GM19023 (cell line): ENCODE measurements around the gene CLEC4C.
"Not testable (repeated sequence)": the region's sequence is repeated elsewhere in the genome, so short reads cannot be mapped to it uniquely, and the experiment has no call there.

Experiments
- ATAC-seq: cut with Tn5 transposase; IDR thresholded peaks from one replicate; pipeline ENCODE4 v1.9.1; 2021; ENCODE audit warnings: mild to moderate bottlenecking, moderate library complexity; ENCODE audit not compliant: unreplicated experiment

CLEC4C gene, protein sequence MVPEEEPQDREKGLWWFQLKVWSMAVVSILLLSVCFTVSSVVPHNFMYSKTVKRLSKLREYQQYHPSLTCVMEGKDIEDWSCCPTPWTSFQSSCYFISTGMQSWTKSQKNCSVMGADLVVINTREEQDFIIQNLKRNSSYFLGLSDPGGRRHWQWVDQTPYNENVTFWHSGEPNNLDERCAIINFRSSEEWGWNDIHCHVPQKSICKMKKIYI

DNA sequence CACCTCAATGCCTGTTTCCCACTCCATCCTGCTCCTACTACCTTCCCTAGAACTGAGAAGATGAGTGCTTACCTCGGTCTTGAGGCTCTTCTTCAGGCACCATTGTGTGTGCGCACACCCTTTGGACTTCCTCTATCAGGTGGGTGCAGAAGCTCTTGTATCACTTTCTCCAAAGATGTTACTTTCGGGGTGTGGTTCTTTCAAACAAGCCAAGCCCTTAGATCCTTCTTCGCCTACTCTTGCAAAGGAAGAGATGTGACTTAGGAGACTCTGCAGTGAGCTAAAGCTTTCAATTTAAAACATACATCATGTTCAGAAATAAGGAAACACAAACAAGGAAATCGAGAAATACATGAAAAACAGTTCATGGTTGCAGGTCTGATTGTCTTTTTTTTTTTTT, at the start of gene CLEC4C:
TSS of gene CLEC4C (minus strand) at position 130 of the 400 bp plus-strand sequence. CDS start at position 103, 27 bp downstream.
- ATAC-seq: no peak

DNA sequence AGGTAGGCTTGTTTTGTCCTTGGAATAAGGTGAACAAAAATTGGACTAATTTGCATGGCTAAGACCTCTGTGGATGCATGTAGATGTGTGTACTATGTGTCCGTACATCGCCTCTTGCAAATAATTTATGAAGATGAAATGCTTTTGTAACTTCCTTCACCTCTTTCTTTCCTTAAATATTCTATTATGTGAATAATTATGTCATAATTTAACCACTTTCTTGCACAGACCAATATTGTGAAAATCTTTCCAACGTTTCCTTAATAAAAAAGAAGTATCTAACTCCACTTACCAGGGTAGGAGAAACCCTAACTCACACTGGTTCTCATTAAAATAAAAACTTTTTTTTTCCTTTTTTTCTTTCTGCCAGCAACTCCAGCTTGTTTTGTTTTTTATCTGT, 46.0 kb upstream of the CLEC4C start:
- ATAC-seq: no peak

DNA sequence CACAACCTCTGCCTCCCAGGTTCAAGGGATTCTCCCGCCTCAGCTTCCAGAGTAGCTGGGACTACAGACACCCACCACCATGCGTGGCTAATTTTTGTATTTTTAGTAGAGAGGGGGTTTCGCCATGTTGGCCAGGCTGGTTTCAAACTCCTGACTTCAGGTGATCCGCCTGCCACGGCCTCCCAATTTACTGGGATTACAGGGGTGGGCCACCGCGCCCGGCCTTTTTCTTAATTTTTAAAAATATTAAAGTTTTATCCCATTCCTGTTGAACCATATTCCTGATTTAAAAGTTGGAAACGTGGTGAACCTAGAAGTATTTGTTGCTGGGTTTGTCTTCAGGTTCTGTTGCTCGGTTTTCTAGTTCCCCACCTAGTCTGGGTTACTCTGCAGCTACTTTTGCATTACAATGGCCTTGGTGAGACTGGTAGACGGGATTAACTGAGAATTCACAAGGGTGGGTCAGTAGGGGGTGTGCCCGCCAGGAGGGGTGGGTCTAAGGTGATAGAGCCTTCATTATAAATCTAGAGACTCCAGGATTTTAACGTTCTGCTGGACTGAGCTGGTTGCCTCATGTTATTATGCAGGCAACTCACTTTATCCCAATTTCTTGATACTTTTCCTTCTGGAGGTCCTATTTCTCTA, 41.8 kb upstream of the CLEC4C start, which contains the start of gene NANOG:
TSS of gene NANOG (plus strand) at position 519 of the 645 bp plus-strand sequence. CDS start 213 bp downstream, outside the sequence.
- not testable (repeated sequence) for ATAC-seq

DNA sequence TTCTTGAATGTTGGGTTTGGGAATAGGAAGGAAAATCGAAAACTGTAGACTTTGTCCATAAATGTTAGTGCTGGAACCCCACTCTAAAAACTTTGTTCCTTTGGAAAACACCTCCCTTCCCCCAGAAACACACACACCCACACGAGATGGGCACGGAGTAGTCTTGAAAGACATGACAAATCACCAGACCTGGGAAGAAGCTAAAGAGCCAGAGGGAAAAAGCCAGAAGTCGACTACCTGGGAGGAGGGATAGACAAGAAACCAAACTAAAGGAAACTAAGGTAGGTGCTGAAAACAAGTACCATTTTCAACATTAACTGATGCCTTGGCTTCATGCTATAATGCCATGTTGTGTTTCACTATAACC, 41.1 kb upstream of the CLEC4C start:
- ATAC-seq: no peak

DNA sequence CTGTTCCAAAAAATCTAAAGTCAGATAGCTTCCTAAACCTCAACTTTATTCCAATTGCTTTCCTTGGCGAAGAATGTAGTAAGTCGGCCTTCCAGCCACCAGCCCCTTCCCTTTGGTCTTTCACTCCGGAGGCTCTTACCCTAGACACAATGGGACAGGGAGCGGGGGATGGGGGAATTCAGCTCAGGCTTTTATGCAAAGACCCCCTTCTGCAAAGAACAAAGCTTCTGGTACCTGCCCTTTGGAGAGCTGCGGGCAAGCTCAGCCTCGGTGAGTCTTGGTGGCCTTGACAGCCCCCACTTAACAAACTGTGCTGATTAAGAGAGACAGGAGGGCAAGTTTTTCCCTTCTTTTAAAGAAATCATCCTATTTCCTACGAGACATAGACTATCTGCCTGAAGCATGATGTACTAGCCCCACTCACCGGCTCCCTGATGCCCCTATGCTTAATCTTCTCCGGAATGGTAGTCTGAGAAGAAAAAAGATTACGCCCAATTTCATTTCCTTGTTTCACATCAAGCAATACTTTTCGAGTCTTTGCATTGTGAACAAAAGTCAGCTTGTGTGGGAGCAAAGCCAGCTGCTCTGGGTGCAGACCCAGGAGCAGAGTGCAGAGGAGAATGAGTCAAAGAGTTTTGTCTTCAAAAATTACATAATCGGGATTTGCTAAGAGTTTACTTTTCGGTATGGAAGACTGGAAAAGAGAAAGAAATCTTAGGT, 40.6 kb upstream of the CLEC4C start:
- ATAC-seq: no peak

DNA sequence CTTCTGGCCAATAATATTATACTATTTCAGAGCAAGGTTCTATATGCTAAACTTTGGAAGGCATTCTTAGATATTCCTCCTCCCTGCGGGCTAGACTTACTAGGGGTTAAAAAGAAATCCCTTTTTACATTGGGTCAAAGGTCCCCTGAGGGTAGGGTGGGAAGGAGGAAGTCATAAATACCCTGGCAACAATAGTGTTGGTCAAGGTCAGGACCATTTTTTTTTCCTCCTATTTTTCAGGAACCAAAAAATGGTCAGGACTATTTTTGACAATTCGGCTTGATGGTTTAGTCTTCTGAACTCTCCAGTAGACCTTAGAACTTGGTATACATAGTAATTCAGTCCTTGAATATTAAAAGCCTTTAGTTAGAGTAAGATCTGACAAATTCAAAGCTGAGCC, 37.5 kb upstream of the CLEC4C start:
- ATAC-seq: no peak

DNA sequence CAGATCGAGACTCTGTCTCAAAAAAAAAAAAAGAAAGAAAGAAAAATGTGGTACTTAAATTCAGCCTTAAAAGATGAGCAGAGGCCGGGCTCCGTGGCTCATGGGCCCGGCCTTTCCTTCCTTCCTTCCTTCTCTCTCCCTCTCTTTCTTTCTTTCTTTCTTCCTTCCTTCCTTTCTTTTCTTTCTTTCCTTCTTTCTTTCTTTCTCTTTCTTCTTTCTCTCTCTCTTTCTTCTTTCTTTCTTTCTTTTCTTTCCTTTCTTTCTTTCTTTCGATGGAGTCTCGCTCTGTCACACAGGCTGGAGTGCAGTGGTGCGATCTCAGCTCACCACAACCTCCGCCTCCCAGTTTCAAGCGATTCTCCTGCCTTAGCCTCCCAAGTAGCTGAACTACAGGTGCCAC, 36.3 kb upstream of the CLEC4C start:
- not testable (repeated sequence) for ATAC-seq

DNA sequence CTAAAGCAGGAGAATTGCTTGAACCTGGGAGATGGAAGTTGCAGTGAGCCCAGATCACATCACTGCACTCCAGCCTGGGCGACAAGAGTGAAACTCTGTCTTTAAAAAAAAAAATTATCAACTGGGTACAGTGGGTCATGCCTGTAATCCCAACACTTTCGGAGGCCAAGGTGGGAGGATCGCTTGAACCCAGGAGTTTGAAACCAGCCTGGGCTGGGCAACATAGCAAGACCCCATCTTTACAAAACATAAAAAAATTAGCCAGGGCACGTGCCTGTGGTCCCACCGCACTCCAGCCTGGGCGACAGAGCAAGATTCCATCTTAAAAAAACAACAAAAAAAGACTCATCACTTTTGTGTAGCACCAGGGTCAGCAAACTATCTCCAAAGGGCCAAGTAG, 34.9 kb upstream of the CLEC4C start:
- no peak for ATAC-seq

DNA sequence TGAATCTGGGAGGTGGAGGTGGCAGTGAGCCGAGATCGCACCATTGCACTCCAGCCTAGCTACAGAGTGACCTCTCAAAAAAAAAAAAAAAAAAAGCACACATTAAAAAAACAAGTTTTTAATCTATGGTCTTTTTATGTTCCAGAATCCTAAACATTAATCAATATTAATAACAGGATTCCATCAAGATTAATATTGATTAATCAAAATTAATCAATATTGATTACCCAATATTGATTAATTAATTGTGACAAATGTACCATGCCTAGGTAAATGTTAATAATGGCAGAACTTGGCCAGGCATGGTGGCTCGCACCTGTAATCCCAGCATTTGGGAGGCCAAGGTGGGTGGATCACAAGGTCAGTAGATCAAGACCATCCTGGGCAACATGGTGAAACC, 34.1 kb upstream of the CLEC4C start:
- ATAC-seq: no peak

DNA sequence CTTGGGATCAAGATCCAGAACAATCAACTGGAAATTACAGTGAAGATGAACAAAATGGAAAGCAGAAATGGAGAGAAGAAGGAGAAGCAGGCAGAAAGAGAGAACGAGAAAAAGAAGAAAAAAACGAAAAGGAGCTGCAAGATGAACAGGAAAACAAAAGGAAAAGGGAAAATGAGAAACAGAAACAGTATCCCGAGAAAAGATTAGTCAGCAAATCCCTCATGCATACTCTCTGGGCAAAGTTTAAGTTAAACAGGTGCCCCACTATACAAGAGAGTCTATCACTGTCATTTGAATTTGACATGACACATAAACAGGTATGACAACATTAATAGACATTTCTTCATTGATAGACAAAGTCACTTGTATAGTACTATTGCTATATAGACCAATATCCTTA, 22.8 kb upstream of the CLEC4C start:
- ATAC-seq: no peak

DNA sequence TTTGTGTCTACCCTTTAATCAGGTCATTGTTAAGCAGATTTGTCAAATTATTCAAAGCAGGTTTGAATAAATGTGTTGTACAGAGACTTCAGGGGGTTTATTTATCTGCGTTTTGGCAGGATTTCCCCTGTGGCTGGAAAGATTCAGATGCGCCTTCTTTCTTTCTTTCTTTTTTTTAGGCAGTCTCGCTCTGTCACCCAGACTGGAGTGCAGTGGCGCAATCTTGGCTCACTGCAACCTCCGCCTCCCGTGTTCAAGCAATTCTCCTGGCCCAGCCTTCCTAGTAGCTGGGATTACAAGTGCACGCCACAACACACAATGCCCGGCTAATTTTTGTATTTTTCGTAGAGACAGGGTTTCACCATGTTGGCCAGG, 11.6 kb upstream of the CLEC4C start:
- no peak for ATAC-seq

DNA sequence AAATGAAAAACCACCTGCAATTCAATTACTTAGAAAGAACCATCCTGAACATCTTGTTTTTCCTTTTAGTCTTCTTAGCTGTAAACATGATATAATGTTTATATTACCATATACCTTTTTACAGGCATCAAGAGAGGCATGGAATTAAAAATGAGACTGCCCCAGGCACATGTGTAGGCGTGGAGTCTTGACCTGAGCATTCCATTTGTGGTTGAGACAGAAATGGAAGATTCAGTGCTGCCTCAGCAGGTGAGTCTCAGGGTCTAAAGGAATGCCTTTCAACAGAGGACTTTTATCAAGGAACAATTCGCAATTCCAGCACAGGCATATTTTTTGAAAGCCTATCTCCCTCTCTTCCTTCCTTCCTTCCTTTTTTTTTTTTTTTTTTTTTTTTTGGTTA, 9.8 kb upstream of the CLEC4C start:
- no peak for ATAC-seq

DNA sequence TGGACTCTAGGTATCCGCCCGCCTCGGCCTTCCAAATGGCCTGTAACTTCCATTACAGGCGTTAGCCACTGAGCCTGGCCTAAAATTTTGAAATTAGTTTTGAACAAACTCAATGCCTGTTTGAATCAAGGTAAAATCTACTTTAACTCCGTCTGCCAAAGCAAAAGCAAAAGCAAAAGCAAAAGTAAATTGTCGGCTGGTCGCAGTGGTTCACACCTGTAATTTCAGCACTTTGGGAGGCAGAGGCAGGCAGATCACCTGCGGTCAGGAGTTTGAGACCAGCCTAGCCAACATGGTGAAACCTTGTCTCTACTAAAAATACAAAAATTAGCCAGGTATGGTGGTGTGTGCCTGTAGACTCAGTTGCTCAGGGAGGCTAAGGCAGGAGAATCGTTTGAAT, 8.5 kb upstream of the CLEC4C start:
- not testable (repeated sequence) for ATAC-seq

DNA sequence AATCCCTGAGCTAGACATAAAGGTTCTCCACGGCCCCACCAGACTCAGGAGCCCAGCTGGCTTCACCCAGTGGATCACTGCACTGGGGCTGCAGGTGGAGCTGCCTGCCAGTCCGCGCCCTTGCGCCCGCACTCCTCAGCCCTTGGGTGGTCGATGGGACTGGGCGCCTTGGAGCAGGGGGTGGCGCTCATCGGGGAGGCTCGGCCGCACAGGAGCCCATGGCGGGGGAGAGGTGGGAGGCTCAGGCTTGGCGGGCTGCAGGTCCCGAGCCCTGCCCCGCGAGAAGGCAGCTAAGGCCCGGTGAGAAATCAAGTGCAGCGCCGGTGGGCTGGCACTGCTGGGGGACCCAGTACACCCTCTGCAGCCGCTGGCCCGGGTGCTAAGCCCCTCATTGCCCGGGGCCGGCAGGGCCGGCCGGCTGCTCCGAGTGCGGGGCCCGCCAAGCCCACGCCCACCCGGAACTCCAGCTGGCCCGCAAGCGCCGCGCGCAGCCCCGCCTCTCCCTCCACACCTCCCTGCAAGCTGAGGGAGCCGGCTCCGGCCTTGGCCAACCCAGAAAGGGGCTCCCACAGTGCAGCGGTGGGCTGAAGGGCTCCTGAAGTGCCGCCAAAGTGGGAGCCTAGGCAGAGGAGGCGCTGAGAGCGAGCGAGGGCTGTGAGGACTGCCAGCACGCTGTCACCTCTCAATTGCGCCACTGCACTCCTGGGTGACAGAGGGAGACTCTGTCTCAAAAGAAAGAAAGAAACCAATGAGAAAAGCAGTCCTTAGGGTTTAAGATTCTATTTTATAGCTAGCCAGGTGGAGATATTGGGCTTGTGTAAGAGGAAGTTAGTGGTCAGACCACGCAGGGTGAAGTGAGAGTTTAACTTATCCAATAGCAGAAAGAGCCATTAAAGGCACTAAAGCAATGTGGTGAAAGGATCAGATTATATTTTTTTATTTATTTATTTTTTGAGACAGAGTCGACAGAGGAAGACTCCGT, 5.1 kb upstream of the CLEC4C start:
- ATAC-seq: not testable (repeated sequence)

DNA sequence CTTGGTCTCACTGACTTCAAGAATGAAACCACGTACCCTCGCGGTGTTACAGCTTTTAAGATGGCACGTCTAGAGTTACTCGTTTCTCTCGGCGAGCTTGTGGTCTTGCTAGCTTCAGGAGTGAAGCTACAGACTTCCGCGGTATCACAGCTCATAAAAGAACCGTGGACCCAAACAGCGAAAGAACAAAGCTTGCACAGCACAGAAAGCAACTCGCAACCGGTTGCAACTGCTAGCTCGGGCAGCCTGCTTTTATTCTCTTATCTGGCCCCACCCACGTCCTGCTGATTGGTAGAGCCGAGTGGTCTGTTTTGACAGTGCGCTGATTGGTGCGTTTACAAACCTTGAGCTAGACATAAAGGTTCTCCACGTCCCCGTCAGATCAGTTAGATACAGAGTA, 4.2 kb upstream of the CLEC4C start:
- ATAC-seq: no peak

DNA sequence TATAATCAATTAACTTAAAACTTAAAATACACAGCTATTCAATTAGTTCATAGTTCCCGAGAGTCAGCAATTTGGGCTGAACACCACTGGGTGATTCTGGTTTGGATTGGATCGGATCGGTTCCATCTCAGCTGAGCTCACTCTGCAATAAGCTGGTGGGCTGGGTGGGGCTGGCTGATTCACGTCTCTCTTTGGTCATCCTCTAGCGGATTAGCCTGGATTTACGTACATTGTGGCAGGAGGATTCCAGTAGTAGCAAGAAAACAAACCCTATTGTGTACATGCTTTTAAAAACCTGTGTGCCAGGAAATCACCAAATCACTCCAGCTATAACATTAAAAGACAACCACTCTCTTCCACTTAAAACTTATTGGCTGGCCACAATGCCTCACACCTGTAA, 3.2 kb upstream of the CLEC4C start:
- no peak for ATAC-seq

DNA sequence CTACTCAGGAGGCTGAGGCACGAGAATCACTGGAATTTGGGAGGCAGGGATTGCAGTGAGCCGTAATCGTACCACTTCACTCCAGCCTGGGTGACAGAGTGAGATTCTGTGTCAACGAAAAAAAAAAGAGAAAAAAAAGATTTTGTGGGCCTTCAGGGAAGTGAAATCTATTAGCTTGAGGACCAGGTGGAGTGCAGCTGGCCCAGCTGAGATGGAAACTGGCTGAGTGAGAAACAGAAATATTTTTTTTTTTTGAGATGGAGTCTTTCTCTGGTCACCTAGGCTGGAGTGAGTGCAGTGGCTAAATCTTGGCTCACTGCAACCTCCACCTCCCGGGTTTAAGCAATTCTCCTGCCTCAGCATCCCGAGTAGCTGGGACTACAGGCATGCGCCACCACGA, 2.3 kb upstream of the CLEC4C start:
- peak; percentile 67 for ATAC-seq

DNA sequence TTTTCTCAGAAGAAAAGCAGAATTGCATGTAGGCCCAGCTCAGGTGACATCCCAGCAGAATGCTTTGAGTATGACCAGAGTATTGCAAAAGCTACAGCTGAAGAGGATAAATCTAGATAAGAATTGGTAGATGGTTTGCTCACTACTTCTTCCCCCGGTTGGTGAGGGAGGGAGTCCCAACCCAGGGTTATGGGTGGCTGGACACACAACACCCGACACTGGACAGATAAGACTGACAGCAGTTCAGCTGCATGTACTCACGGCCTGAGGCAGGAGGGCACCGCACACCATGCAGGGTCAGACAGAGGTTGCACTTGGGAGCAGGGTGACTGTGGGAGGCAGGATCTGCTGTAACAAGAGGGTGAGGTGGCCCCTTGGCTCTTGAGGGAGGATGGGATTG, 1.7 kb upstream of the CLEC4C start:
- ATAC-seq: no peak

DNA sequence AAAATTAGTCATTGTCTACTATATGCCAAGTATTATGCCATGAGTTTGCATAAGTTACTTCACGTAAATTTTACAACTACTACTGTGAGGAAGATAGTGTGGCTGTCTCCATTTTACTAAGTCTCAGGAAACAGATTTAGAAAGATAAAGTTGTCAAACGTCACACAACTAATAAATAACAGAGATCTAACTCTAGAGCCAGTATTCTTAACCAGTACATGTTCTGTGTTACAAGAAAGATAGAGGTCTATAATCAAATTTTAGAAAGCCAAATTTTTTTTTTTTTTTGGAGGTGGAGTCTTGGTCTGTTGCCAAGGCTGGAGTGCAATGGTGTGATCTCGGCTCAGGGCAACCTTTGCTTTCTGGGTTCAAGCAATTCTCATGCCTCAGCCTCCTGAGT, 14.2 kb downstream of the CLEC4C start:
- ATAC-seq: no peak

DNA sequence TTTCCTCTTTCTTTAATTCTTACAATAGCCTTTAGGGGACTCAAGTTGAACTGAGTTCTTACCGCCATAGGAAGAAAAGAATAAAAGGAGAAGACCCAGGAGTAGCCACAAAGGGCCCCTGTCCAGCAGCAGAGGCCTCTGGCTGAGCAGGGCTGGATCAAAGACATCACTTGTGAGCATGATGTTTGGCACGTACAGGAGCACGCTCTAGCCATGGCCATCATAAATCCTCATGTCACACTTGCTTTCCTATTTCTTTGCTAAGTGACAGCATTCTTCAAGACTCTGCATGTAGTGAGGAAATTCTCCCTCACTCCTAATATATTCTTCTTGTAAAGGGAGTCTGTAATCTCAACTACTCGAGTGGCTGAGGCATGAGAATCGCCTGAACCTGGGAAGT, 15.7 kb downstream of the CLEC4C start:
- no peak for ATAC-seq

DNA sequence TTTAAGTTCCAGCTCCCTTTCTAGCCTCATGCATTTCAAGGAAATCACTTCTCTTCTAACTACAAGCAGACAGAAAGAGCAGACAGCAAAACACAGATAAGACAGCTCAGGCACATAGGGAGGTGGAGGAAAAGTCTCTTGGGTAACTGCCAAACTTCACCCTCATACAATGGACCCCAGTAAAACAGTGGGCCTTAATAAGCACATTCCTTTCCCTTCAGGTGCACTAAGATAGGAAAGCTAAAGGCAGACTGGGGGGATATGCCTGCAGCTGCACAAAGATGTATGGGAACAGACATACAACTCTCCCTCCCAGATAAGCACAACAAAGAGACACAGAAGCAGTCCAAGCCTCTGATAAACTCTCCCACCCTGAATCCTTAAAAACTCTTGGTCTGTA, 16.2 kb downstream of the CLEC4C start:
- ATAC-seq: not testable (repeated sequence)
